ENCODE data around the gene FOXP1. TPM values are rescaled to one million over a fixed set of nuclear protein-coding genes. Genes with fewer than 3 reads are reported as not detected.

Gene FOXP1
- total RNA-seq, 1 experiment from 2014 or later, result 2.9 TPM

- ChIA-PET POLR2A (no interaction called here), CTCF (no interaction called here)
- no peak overlapping the region for H3K4me3 ChIP-seq (ENCODE audit: low read depth in 2 of 2, low read length in 2 of 2)
- in situ Hi-C loops (cut with HindIII; ENCODE audit: low pct_unique_long_range_greater_than_20kb, low sequenced_read_pairs) (no loop called here), intact Hi-C loops (cut with micrococcal nuclease; ENCODE audit: unreplicated experiment) (no loop called here)
- H3K4me1 ChIP-seq (ENCODE audit: control insufficient read depth, insufficient read depth, low read length), result no peaks in the 10 kb centered on the region
- DNase-seq (ENCODE audit: low read depth, low spot score), result no peak
- H3K9me3 ChIP-seq (ENCODE audit: control insufficient read depth, insufficient read depth, low read depth, low read length), result no peaks in the 10 kb centered on the region
- no peaks in the 10 kb centered on the region for H3K27me3 ChIP-seq (ENCODE audit: control insufficient read depth, insufficient read depth, low read length)
- BruUV-seq (replicated peaks), result no TSS peak
- ATAC-seq, result no peak
- no peaks in the 10 kb centered on the region for H3K36me3 ChIP-seq (ENCODE audit: control insufficient read depth, insufficient read depth, low read length)
- TF ChIP-seq SIN3A (IDR thresholded peaks at IDR 0.05; ENCODE audit: borderline replicate concordance, insufficient read depth, low read depth, low read length) (no peak), REST (IDR thresholded peaks at IDR 0.05; ENCODE audit: insufficient read depth in 1 of 2, low read depth in 2 of 2, low read length in 1 of 2) (no peak), POLR2AphosphoS5 (IDR thresholded peaks at IDR 0.05; ENCODE audit: low read depth, low read length) (no peak), TCF7L2 (IDR thresholded peaks at IDR 0.05; ENCODE audit: low read depth, low read length) (no peak), CTCF (IDR thresholded peaks at IDR 0.05) (no peak)
- H3K27ac ChIP-seq (ENCODE audit: low read length), result no peak overlapping the region
Observed at GRCh38 chr3:71052716-71053115, 530.8 kb downstream of the FOXP1 start.

GRCh38 chr3:71051893-71052687 is 531.4 kb downstream of the FOXP1 start:
- no TSS peak for BruUV-seq (replicated peaks)
- no peaks in the 10 kb centered on the region for H3K4me1 ChIP-seq (ENCODE audit: control insufficient read depth, insufficient read depth, low read length)
- no peak overlapping the region for H3K4me3 ChIP-seq (ENCODE audit: low read depth in 2 of 2, low read length in 2 of 2)
- ATAC-seq (no peak), DNase-seq (ENCODE audit: low read depth, low spot score) (no peak)
- ChIA-PET CTCF (no interaction called here), POLR2A (no interaction called here)
- H3K27me3 ChIP-seq (ENCODE audit: control insufficient read depth, insufficient read depth, low read length), result no peaks in the 10 kb centered on the region
- no peaks in the 10 kb centered on the region for H3K36me3 ChIP-seq (ENCODE audit: control insufficient read depth, insufficient read depth, low read length)
- intact Hi-C loops (cut with micrococcal nuclease; ENCODE audit: unreplicated experiment) (no loop called here), in situ Hi-C loops (cut with HindIII; ENCODE audit: low pct_unique_long_range_greater_than_20kb, low sequenced_read_pairs) (no loop called here)
- TF ChIP-seq SIN3A (IDR thresholded peaks at IDR 0.05; ENCODE audit: borderline replicate concordance, insufficient read depth, low read depth, low read length) (no peak), POLR2AphosphoS5 (IDR thresholded peaks at IDR 0.05; ENCODE audit: low read depth, low read length) (no peak), TCF7L2 (IDR thresholded peaks at IDR 0.05; ENCODE audit: low read depth, low read length) (no peak), REST (IDR thresholded peaks at IDR 0.05; ENCODE audit: insufficient read depth in 1 of 2, low read depth in 2 of 2, low read length in 1 of 2) (no peak), CTCF (IDR thresholded peaks at IDR 0.05) (no peak)
- H3K9me3 ChIP-seq (ENCODE audit: control insufficient read depth, insufficient read depth, low read depth, low read length), result no peaks in the 10 kb centered on the region
- H3K27ac ChIP-seq (ENCODE audit: low read length), result no peak overlapping the region

All from Panc1 (cell line).